Lung (tissue), 12 donors: ENCODE measurements around the gene POU6F1. TPM values are rescaled to one million over a fixed set of nuclear protein-coding genes. Genes with fewer than 3 reads are reported as not detected.

ENCODE experiments used
- ATAC-seq: fragments of 200-7000 bp; cut with Tn5 transposase; one replicate; pipeline ENCODE4 v1.9.1; 2020; ENCODE audit warnings: moderate number of reproducible peaks; ENCODE audit not compliant: insufficient read depth, low FRiP score
- DNase-seq, 3 donors: peaks; one replicate each; pipeline ENCODE4 v3.0.0-alpha.2; 2013 to 2017
- H3K27ac ChIP-seq, 2 donors: one replicate each; pipeline ENCODE4 v1.5.1; 2013; ENCODE audit warnings: mild to moderate bottlenecking in 2 of 2, moderate library complexity in 2 of 2, control low read depth in 1 of 2, inconsistent platforms in 1 of 2, low read depth in 1 of 2, low read length in 1 of 2
- H3K27me3 ChIP-seq, 3 donors: one replicate each; pipeline ENCODE4 v1.5.1; 2013; ENCODE audit warnings: low read length in 2 of 3; ENCODE audit not compliant: control insufficient read depth in 3 of 3, insufficient read depth in 3 of 3
- H3K36me3 ChIP-seq, 4 donors: one replicate each; pipeline ENCODE4 v1.5.1; 2013; ENCODE audit warnings: low read length in 4 of 4, mild to moderate bottlenecking in 1 of 4, moderate library complexity in 1 of 4; ENCODE audit not compliant: control insufficient read depth in 4 of 4, insufficient read depth in 4 of 4
- H3K4me1 ChIP-seq, 5 donors: one replicate each; pipeline ENCODE4 v1.5.1; 2013; ENCODE audit warnings: low read length in 5 of 5, mild to moderate bottlenecking in 2 of 5, moderate library complexity in 1 of 5; ENCODE audit not compliant: control insufficient read depth in 5 of 5, insufficient read depth in 5 of 5
- H3K4me3 ChIP-seq: one replicate; pipeline ENCODE4 v1.5.1; 2013; ENCODE audit warnings: mild to moderate bottlenecking, control low read depth, moderate library complexity
- H3K9ac ChIP-seq, 2 donors: one replicate each; pipeline ENCODE4 v1.5.1; 2013; ENCODE audit warnings: low read length in 2 of 2, control low read depth in 1 of 2; ENCODE audit not compliant: insufficient read depth in 1 of 2
- H3K9me3 ChIP-seq, 4 donors: one replicate each; pipeline ENCODE4 v1.5.1; 2013; ENCODE audit warnings: low read length in 3 of 4, mild to moderate bottlenecking in 1 of 4, moderate library complexity in 1 of 4; ENCODE audit not compliant: control insufficient read depth in 4 of 4, insufficient read depth in 3 of 4
- CTCF ChIP-seq: IDR thresholded peaks from 2 replicates; pipeline ENCODE4 v1.5.1; 2012; ENCODE audit warnings: mild to moderate bottlenecking; ENCODE audit errors: control extremely low read depth, extremely low read depth
- WGBS, 2 donors: extraction: QIAGEN DNeasy Blood & Tissue Kit; methylation state at CpG; one replicate each; pipeline ENCODE4 v1.1.7; 2013; 5-methylcytosine and 5-hydroxymethylcytosine counted together
- polyA plus RNA-seq, 2 donors: library from polyadenylated mRNA; stranded (reverse); fragments of 200-250 nt; gene quantifications; one replicate each; pipeline ENCODE4 v1.2.1, GENCODE V29; 2013
- total RNA-seq, 2 donors: library from RNA; depleted of rRNA in 1 of 2; stranded (reverse); fragments of >200 nt in 1 of 2; gene quantifications; one replicate each; pipeline ENCODE4 v1.2.1, GENCODE V29; 2014 to 2021
- donor health status: control.
- donor health status: control.
- donor health status: Bipolar disorder and iron deficiency.
- donor health status: healthy.
- donor health status: DM: yes; HTN: yes; CAD: no.

Gene POU6F1
- total and polyA plus RNA-seq, 4 donors: 3.0 to 16.1 (median 9.2) TPM

GRCh38 chr12:51189790-51190355, 28.0 kb downstream of the POU6F1 start:
- Histone ChIP-seq H3K9ac (no peak overlapping the region), H3K27me3 (no peaks in the 10 kb centered on the region), H3K36me3 (peaks cover 0 to 23% (median 4%) of the 10 kb centered on the region in 4 donors), H3K27ac (no peak overlapping the region), H3K4me3 (no peak overlapping the region), H3K4me1 (no peaks in the 10 kb centered on the region), H3K9me3 (no peaks in the 10 kb centered on the region)
- DNase-seq (no peak), ATAC-seq (no peak)
- WGBS, 2 donors: 92 to 94% methylated on average over 14 of the region's 14 CpGs
- TF ChIP-seq CTCF: no peak

GRCh38 chr12:51188359-51189051, 29.4 kb downstream of the POU6F1 start:
- Histone ChIP-seq H3K36me3 (peaks cover 0 to 23% (median 4%) of the 10 kb centered on the region in 4 donors), H3K27ac (no peak overlapping the region), H3K4me3 (no peak overlapping the region), H3K9me3 (no peaks in the 10 kb centered on the region), H3K4me1 (peaks cover 0 to 5% (median 0%) of the 10 kb centered on the region in 5 donors), H3K27me3 (no peaks in the 10 kb centered on the region), H3K9ac (no peak overlapping the region)
- WGBS, 2 donors: 86 to 91% methylated on average over 14 of the region's 14 CpGs
- no peak for ATAC-seq
- no peak for DNase-seq
- TF ChIP-seq CTCF: no peak

- no peak for TF ChIP-seq CTCF
- no peaks in the 10 kb centered on the region for H3K27me3 ChIP-seq
- 63 to 70% methylated on average over 5 of the region's 5 CpGs for WGBS, 2 donors
- H3K9ac ChIP-seq: no peak overlapping the region
- DNase-seq (no peak), ATAC-seq (no peak)
- H3K4me1 ChIP-seq: peaks cover 0 to 7% (median 0%) of the 10 kb centered on the region in 5 donors
- no peak overlapping the region for H3K27ac ChIP-seq
- no peaks in the 10 kb centered on the region for H3K9me3 ChIP-seq
- no peak overlapping the region for H3K4me3 ChIP-seq
- H3K36me3 ChIP-seq: peaks cover 0 to 23% (median 4%) of the 10 kb centered on the region in 4 donors
Measured at GRCh38 chr12:51187370-51187987, 30.4 kb downstream of the POU6F1 start.
